HL-60/S4 treated with phorbol 12-myristate 13-acetate at 8.2 ng/mL for 4 days and 3 days (cell line): Measurements from ENCODE around the gene DUOX2.
"Not testable (repeated sequence)": the region's sequence is repeated elsewhere in the genome, so short reads cannot be mapped to it uniquely, and the experiment has no call there.

Experiments used
- in situ Hi-C: fragments of 300-500 bp; cut with MboI; formaldehyde crosslinking; loops from 2 replicates; pipeline ENCODE4 v1.15.0; 2022; ENCODE audit warnings: low sequenced_read_pairs

Gene DUOX2

GRCh38 chr15:45077391-45077790 is 36.6 kb downstream of the DUOX2 start:
- in situ Hi-C loops = not testable (repeated sequence)

GRCh38 chr15:45075440-45076320 is 38.3 kb downstream of the DUOX2 start:
- in situ Hi-C loops = not testable (repeated sequence)

- in situ Hi-C loops = not testable (repeated sequence)
These were observed 40.4 kb downstream of the DUOX2 start for GRCh38 chr15:45073602-45074001.

- in situ Hi-C loops = not testable (repeated sequence)
These were observed 44.0 kb downstream of the DUOX2 start for GRCh38 chr15:45069942-45070360.

GRCh38 chr15:45064386-45064785 is 49.6 kb downstream of the DUOX2 start:
- in situ Hi-C loops = no loop called here

- in situ Hi-C loops = not testable (repeated sequence)
These were observed 51.7 kb downstream of the DUOX2 start for GRCh38 chr15:45062301-45062700.

- in situ Hi-C loops = not testable (repeated sequence)
These were observed 55.0 kb downstream of the DUOX2 start for GRCh38 chr15:45058690-45059675.

GRCh38 chr15:45052676-45053075 is 61.3 kb downstream of the DUOX2 start:
- in situ Hi-C loops = not testable (repeated sequence)

GRCh38 chr15:45050587-45050986 is 63.4 kb downstream of the DUOX2 start:
- in situ Hi-C loops = no loop called here

GRCh38 chr15:45048794-45049631 is 65.0 kb downstream of the DUOX2 start:
- in situ Hi-C loops = no loop called here

GRCh38 chr15:45048449-45048793 is 65.6 kb downstream of the DUOX2 start:
- in situ Hi-C loops = not testable (repeated sequence)

- in situ Hi-C loops = not testable (repeated sequence)
These were observed 69.7 kb downstream of the DUOX2 start for GRCh38 chr15:45044270-45044669.

GRCh38 chr15:45042859-45043258 is 71.1 kb downstream of the DUOX2 start:
- in situ Hi-C loops = not testable (repeated sequence)
